Activated naive CD8-positive, alpha-beta T cell treated with anti-CD3 and anti-CD28 coated beads, Interleukin-2, amount 10 ng/mL, durations not matched to agents 7 days and 5 days (primary cell): ENCODE data around the gene LOXHD1. TPM values are rescaled to one million over a fixed set of nuclear protein-coding genes. Genes with fewer than 3 reads are reported as not detected.

Source experiments
- ATAC-seq: fragments of 150-1000 bp; cut with Tn5 transposase; one replicate; pipeline ENCODE4 v1.10.0; 2021; ENCODE audit warnings: low read depth, moderate library complexity
- POLR2A ChIA-PET: fragments of 350-600 bp; sonication (Branson Sonifier 250); formaldehyde crosslinking; loops from one replicate; lab custom pipeline; 2021; ENCODE audit warnings: antibody characterized with exemption; lab: Charles Lee
- DNase-seq: peaks from one replicate; pipeline ENCODE4 v3.0.0; 2021
- H3K27ac Mint-ChIP-seq: one replicate; pipeline ENCODE4 v1.8.0; 2022; ENCODE audit warnings: mild to moderate bottlenecking, mixed read lengths
- H3K27me3 Mint-ChIP-seq: one replicate; pipeline ENCODE4 v1.8.0; 2022; ENCODE audit warnings: mild to moderate bottlenecking, moderate library complexity, mixed read lengths
- H3K36me3 Mint-ChIP-seq: one replicate; pipeline ENCODE4 v1.8.0; 2021; ENCODE audit warnings: mild to moderate bottlenecking, mixed read lengths
- H3K4me1 Mint-ChIP-seq: one replicate; pipeline ENCODE4 v1.8.0; 2021; ENCODE audit warnings: mixed read lengths
- H3K4me3 Mint-ChIP-seq: one replicate; pipeline ENCODE4 v1.8.0; 2022; ENCODE audit warnings: mild to moderate bottlenecking, moderate library complexity, mixed read lengths
- H3K9me3 Mint-ChIP-seq: one replicate; pipeline ENCODE4 v1.8.0; 2021; ENCODE audit warnings: mixed read lengths
- total RNA-seq, 2 experiments: library from RNA; stranded (reverse); gene quantifications; one replicate each; pipeline ENCODE4 v1.2.3, GENCODE V29; 2021

LOXHD1 gene
- total RNA-seq, 2 experiments from 2014 or later, result 0.26 to 0.39 TPM

GRCh38 chr18:46574743-46575115, 82.3 kb downstream of the LOXHD1 start:
- Mint-ChIP-seq H3K36me3 (no peaks in the 10 kb centered on the region), H3K9me3 (no peaks in the 10 kb centered on the region), H3K27me3 (peaks cover 3% of the 10 kb centered on the region), H3K27ac (peak overlapping the region; percentile 40), H3K4me1 (no peaks in the 10 kb centered on the region), H3K4me3 (no peak overlapping the region)
- DNase-seq, result no peak
- POLR2A ChIA-PET, result no interaction called here
- ATAC-seq, result no peak

- ATAC-seq, result no peak
- Mint-ChIP-seq H3K36me3 (no peaks in the 10 kb centered on the region), H3K27me3 (peaks cover 5% of the 10 kb centered on the region), H3K9me3 (no peaks in the 10 kb centered on the region), H3K27ac (no peak overlapping the region), H3K4me3 (no peak overlapping the region), H3K4me1 (no peaks in the 10 kb centered on the region)
- POLR2A ChIA-PET, result no interaction called here
- DNase-seq, result no peak
Observed at GRCh38 chr18:46574000-46574742, 82.8 kb downstream of the LOXHD1 start.

- ATAC-seq, result no peak
- Mint-ChIP-seq H3K4me3 (no peak overlapping the region), H3K9me3 (no peaks in the 10 kb centered on the region), H3K27me3 (peaks cover 6% of the 10 kb centered on the region), H3K4me1 (no peaks in the 10 kb centered on the region), H3K27ac (no peak overlapping the region), H3K36me3 (no peaks in the 10 kb centered on the region)
- POLR2A ChIA-PET, result no interaction called here
- DNase-seq, result no peak
Observed at GRCh38 chr18:46573156-46573555, 83.9 kb downstream of the LOXHD1 start.

- H3K9me3 Mint-ChIP-seq, result no peaks in the 10 kb centered on the region
- no peaks in the 10 kb centered on the region for H3K36me3 Mint-ChIP-seq
- DNase-seq (no peak), ATAC-seq (no peak)
- no peak overlapping the region for H3K4me3 Mint-ChIP-seq
- H3K4me1 Mint-ChIP-seq, result no peaks in the 10 kb centered on the region
- POLR2A ChIA-PET, result no interaction called here
- H3K27ac Mint-ChIP-seq, result no peak overlapping the region
- peaks cover 9% of the 10 kb centered on the region for H3K27me3 Mint-ChIP-seq
Observed at GRCh38 chr18:46571756-46572155, 85.3 kb downstream of the LOXHD1 start.

GRCh38 chr18:46570666-46571065, 86.4 kb downstream of the LOXHD1 start:
- Mint-ChIP-seq H3K36me3 (no peaks in the 10 kb centered on the region), H3K27ac (no peak overlapping the region), H3K4me1 (no peaks in the 10 kb centered on the region), H3K9me3 (no peaks in the 10 kb centered on the region), H3K4me3 (no peak overlapping the region), H3K27me3 (peaks cover 10% of the 10 kb centered on the region)
- DNase-seq (no peak), ATAC-seq (no peak)
- POLR2A ChIA-PET, result no interaction called here

GRCh38 chr18:46570134-46570533, 86.9 kb downstream of the LOXHD1 start:
- no peaks in the 10 kb centered on the region for H3K36me3 Mint-ChIP-seq
- no peak overlapping the region for H3K27ac Mint-ChIP-seq
- H3K4me1 Mint-ChIP-seq, result no peaks in the 10 kb centered on the region
- DNase-seq, result no peak
- no peak overlapping the region for H3K4me3 Mint-ChIP-seq
- POLR2A ChIA-PET, result no interaction called here
- ATAC-seq, result no peak
- H3K9me3 Mint-ChIP-seq, result no peaks in the 10 kb centered on the region
- peaks cover 10% of the 10 kb centered on the region for H3K27me3 Mint-ChIP-seq

GRCh38 chr18:46569211-46569610, 87.8 kb downstream of the LOXHD1 start:
- ATAC-seq (no peak), DNase-seq (no peak)
- Mint-ChIP-seq H3K4me3 (no peak overlapping the region), H3K4me1 (no peaks in the 10 kb centered on the region), H3K27ac (no peak overlapping the region), H3K36me3 (no peaks in the 10 kb centered on the region), H3K27me3 (peaks cover 13% of the 10 kb centered on the region), H3K9me3 (no peaks in the 10 kb centered on the region)
- POLR2A ChIA-PET, result no interaction called here

GRCh38 chr18:46567196-46567595, 89.8 kb downstream of the LOXHD1 start:
- ATAC-seq, result no peak
- Mint-ChIP-seq H3K4me1 (no peaks in the 10 kb centered on the region), H3K27me3 (peaks cover 13% of the 10 kb centered on the region), H3K36me3 (no peaks in the 10 kb centered on the region), H3K9me3 (no peaks in the 10 kb centered on the region), H3K4me3 (no peak overlapping the region), H3K27ac (no peak overlapping the region)
- DNase-seq, result no peak
- POLR2A ChIA-PET, result no interaction called here

GRCh38 chr18:46566111-46566510, 90.9 kb downstream of the LOXHD1 start:
- peaks cover 16% of the 10 kb centered on the region for H3K27me3 Mint-ChIP-seq
- no peaks in the 10 kb centered on the region for H3K9me3 Mint-ChIP-seq
- DNase-seq, result no peak
- no peak for ATAC-seq
- no peaks in the 10 kb centered on the region for H3K36me3 Mint-ChIP-seq
- no peak overlapping the region for H3K27ac Mint-ChIP-seq
- POLR2A ChIA-PET, result no interaction called here
- H3K4me1 Mint-ChIP-seq, result no peaks in the 10 kb centered on the region
- H3K4me3 Mint-ChIP-seq, result no peak overlapping the region

- ATAC-seq, result no peak
- Mint-ChIP-seq H3K4me1 (no peaks in the 10 kb centered on the region), H3K27ac (no peak overlapping the region), H3K4me3 (no peak overlapping the region), H3K27me3 (peaks cover 14% of the 10 kb centered on the region), H3K9me3 (no peaks in the 10 kb centered on the region), H3K36me3 (no peaks in the 10 kb centered on the region)
- DNase-seq, result no peak
- POLR2A ChIA-PET, result no interaction called here
Observed at GRCh38 chr18:46565256-46565655, 91.8 kb downstream of the LOXHD1 start.

GRCh38 chr18:46563317-46563716, 93.7 kb downstream of the LOXHD1 start:
- Mint-ChIP-seq H3K27me3 (peaks cover 10% of the 10 kb centered on the region), H3K27ac (no peak overlapping the region), H3K4me3 (no peak overlapping the region), H3K36me3 (no peaks in the 10 kb centered on the region), H3K4me1 (no peaks in the 10 kb centered on the region), H3K9me3 (no peaks in the 10 kb centered on the region)
- POLR2A ChIA-PET, result no interaction called here
- no peak for ATAC-seq
- no peak for DNase-seq

- Mint-ChIP-seq H3K27ac (no peak overlapping the region), H3K36me3 (no peaks in the 10 kb centered on the region), H3K27me3 (peaks cover 10% of the 10 kb centered on the region), H3K9me3 (no peaks in the 10 kb centered on the region), H3K4me3 (no peak overlapping the region), H3K4me1 (no peaks in the 10 kb centered on the region)
- ATAC-seq, result no peak
- POLR2A ChIA-PET, result no interaction called here
- no peak for DNase-seq
Observed at GRCh38 chr18:46562674-46563192, 94.3 kb downstream of the LOXHD1 start.

GRCh38 chr18:46560671-46561045, 96.4 kb downstream of the LOXHD1 start:
- Mint-ChIP-seq H3K9me3 (no peaks in the 10 kb centered on the region), H3K4me1 (no peaks in the 10 kb centered on the region), H3K4me3 (no peak overlapping the region), H3K36me3 (no peaks in the 10 kb centered on the region), H3K27ac (no peak overlapping the region), H3K27me3 (peaks cover 5% of the 10 kb centered on the region)
- POLR2A ChIA-PET, result no interaction called here
- no peak for ATAC-seq
- DNase-seq, result no peak

GRCh38 chr18:46559946-46560670, 96.9 kb downstream of the LOXHD1 start:
- no peak overlapping the region for H3K27ac Mint-ChIP-seq
- no peaks in the 10 kb centered on the region for H3K9me3 Mint-ChIP-seq
- no peak overlapping the region for H3K4me3 Mint-ChIP-seq
- no peaks in the 10 kb centered on the region for H3K36me3 Mint-ChIP-seq
- POLR2A ChIA-PET, result no interaction called here
- ATAC-seq (no peak), DNase-seq (no peak)
- H3K4me1 Mint-ChIP-seq, result no peaks in the 10 kb centered on the region
- H3K27me3 Mint-ChIP-seq, result peaks cover 5% of the 10 kb centered on the region
